ENCODE results near the gene LRRC58. TPM values are rescaled to one million over a fixed set of nuclear protein-coding genes. Genes with fewer than 3 reads are reported as not detected.
A peak's percentile ranks its signal among the peaks of the same experiment; 100 is the strongest.
"Not testable (repeated sequence)": the region's sequence is repeated elsewhere in the genome, so short reads cannot be mapped to it uniquely, and the experiment has no call there.

LRRC58 gene
- total RNA-seq, 4 donors from 2014 or later: 11.6 to 27.8 (median 24.5) TPM

GRCh38 chr3:120304616-120305015 lies 44.5 kb downstream of the LRRC58 start:
- Histone ChIP-seq H3K36me3 (no peaks in the 10 kb centered on the region), H3K27me3 (peaks cover 0 to 5% (median 0%) of the 10 kb centered on the region in 4 donors), H3K9me3 (no peaks in the 10 kb centered on the region), H3K27ac (no peak overlapping the region), H3K4me3 (no peak overlapping the region), H3K4me1 (peaks cover 0 to 5% (median 0%) of the 10 kb centered on the region in 3 donors)
- DNase-seq: no peak
- intact Hi-C loops (cut with DNase I): no loop called here
- WGBS, 2 donors: 86 to 91% methylated on average over 4 of the region's 4 CpGs
- TF ChIP-seq CTCF (IDR thresholded peaks at IDR 0.05): no peak
- TF ChIP-seq POLR2A (IDR thresholded peaks at IDR 0.05): no peak

GRCh38 chr3:120302361-120302760 lies 46.8 kb downstream of the LRRC58 start:
- intact Hi-C loops (cut with DNase I): no loop called here
- no peaks in the 10 kb centered on the region for H3K36me3 ChIP-seq
- 57 to 62% methylated on average over 5 of the region's 5 CpGs for WGBS, 2 donors
- peaks cover 0 to 5% (median 0%) of the 10 kb centered on the region in 3 donors for H3K4me1 ChIP-seq
- no peak for DNase-seq
- peaks cover 0 to 5% (median 0%) of the 10 kb centered on the region in 4 donors for H3K27me3 ChIP-seq
- no peak for TF ChIP-seq POLR2A (IDR thresholded peaks at IDR 0.05)
- TF ChIP-seq CTCF (IDR thresholded peaks at IDR 0.05): no peak
- peak overlapping the region in 1 of 4 donors; percentile 38 for H3K27ac ChIP-seq
- no peak overlapping the region for H3K4me3 ChIP-seq
- no peaks in the 10 kb centered on the region for H3K9me3 ChIP-seq

- WGBS, 2 donors: 63 to 82% methylated on average over 3 of the region's 3 CpGs
- H3K4me1 ChIP-seq: peaks cover 0 to 5% (median 0%) of the 10 kb centered on the region in 3 donors
- no peak overlapping the region for H3K27ac ChIP-seq
- no peak for DNase-seq
- no peaks in the 10 kb centered on the region for H3K9me3 ChIP-seq
- no peak overlapping the region for H3K4me3 ChIP-seq
- no peaks in the 10 kb centered on the region for H3K27me3 ChIP-seq
- no peak for TF ChIP-seq CTCF (IDR thresholded peaks at IDR 0.05)
- TF ChIP-seq POLR2A (IDR thresholded peaks at IDR 0.05): no peak
- H3K36me3 ChIP-seq: no peaks in the 10 kb centered on the region
- intact Hi-C loops (cut with DNase I): no loop called here
Measured at GRCh38 chr3:120300971-120301370, 48.2 kb downstream of the LRRC58 start.

- no peaks in the 10 kb centered on the region for H3K4me1 ChIP-seq
- no peak overlapping the region for H3K27ac ChIP-seq
- peaks cover 0 to 4% (median 0%) of the 10 kb centered on the region in 3 donors for H3K9me3 ChIP-seq
- H3K27me3 ChIP-seq: no peaks in the 10 kb centered on the region
- intact Hi-C loops (cut with DNase I): no loop called here
- TF ChIP-seq POLR2A (IDR thresholded peaks at IDR 0.05) (no peak), CTCF (IDR thresholded peaks at IDR 0.05) (no peak)
- H3K36me3 ChIP-seq: no peaks in the 10 kb centered on the region
- no peak overlapping the region for H3K4me3 ChIP-seq
- no peak for DNase-seq
Measured at GRCh38 chr3:120299403-120299802, 49.8 kb downstream of the LRRC58 start.

DNA sequence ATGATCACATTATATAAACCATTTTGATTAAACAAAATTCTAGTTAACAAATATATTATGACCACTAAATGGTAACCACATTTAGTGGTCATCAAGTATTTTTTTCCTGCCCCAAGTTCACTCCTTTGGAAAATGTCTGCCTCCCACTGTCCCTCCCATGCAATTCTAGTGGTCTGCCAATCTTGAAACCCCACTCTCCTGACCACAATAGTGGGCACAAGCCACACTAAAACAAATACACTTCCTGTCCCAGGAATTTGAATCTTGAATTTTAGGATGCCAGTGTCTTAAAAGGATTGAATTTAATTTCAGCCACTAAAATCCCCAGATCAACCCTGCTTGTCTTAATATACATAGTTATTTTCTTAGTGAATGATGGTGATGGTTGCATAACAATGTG lies 50.2 kb downstream of the LRRC58 start:
- TF ChIP-seq CTCF (IDR thresholded peaks at IDR 0.05) (no peak), POLR2A (IDR thresholded peaks at IDR 0.05) (no peak)
- no peak for DNase-seq
- H3K27ac ChIP-seq: no peak overlapping the region
- no peaks in the 10 kb centered on the region for H3K4me1 ChIP-seq
- intact Hi-C loops (cut with DNase I): no loop called here
- H3K27me3 ChIP-seq: no peaks in the 10 kb centered on the region
- peaks cover 0 to 7% (median 0%) of the 10 kb centered on the region in 3 donors for H3K9me3 ChIP-seq
- H3K4me3 ChIP-seq: no peak overlapping the region
- no peaks in the 10 kb centered on the region for H3K36me3 ChIP-seq

DNA sequence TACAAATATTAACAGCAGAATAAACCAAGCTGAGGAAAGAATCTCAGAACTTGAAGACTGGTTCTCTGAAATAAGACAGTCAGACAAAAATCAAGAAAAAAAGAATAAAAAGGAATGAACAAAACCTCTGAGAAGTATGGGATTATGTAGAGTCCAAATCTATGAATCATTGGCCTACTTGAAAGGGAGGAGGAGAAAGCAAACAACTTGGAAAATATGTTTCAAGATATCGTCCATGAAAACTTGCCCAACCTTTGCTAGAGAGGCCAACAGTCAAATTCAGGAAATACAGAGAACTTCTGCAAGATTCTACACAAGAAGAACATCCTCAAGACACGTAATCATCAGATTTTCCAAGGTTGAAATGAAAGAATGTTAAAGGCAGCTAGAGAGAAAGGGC lies 57.6 kb downstream of the LRRC58 start:
- H3K36me3 ChIP-seq; H3K4me3 ChIP-seq; intact Hi-C loops (cut with DNase I); DNase-seq; H3K9me3 ChIP-seq; H3K4me1 ChIP-seq; H3K27ac ChIP-seq; H3K27me3 ChIP-seq: not testable (repeated sequence)
- 55 to 58% methylated on average over 2 of the region's 2 CpGs for WGBS, 2 donors
